HG02884 (cell line): ENCODE data around the gene BCAS3.

Experiments used
- ATAC-seq: cut with Tn5 transposase; IDR thresholded peaks from one replicate; pipeline ENCODE4 v1.9.1; 2021; ENCODE audit warnings: mild to moderate bottlenecking, moderate library complexity; ENCODE audit not compliant: unreplicated experiment

Gene BCAS3

DNA sequence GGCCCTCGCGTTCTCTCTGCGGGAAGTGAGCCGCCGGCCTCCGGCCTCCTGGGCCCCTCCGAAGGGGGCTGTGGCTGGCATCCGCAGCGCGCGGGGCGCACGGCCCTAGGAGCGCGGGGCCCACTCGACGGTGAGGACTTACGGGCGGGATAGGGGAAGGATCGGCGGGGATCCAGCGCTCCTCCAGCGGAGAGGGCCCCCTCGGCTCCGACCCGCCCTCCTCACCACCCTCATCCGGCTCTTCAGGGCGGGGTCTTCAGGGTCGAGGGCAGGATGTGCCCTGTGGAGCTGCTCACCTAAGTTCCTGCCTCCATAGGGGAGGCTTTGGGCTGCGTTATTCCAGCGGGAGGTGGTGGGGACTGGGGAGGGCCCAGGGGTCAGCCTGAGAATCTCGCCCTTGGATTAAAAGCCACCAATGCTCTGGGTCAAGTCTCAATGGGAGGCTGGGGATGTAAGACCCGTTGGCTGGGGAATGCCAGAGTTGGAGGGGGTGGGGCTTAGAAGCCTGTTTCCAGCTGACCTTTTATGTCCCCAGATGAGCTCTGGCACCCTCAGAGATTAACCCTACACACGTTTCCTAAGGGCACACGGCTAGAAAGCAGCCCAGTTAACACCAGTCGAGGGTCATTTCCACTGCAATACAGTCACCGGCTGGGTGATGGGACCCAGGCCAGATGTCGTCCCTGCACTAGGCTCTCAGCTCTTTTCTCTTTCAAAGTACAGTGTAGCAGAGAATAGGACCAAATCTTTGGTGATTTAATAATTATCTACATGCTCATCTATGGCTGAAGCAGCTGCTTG is 735.4 kb downstream of the BCAS3 start:
- ATAC-seq, result no peak

- ATAC-seq, result no peak
Measured at GRCh38 chr17:61413661-61414126, 736.0 kb downstream of the BCAS3 start.

DNA sequence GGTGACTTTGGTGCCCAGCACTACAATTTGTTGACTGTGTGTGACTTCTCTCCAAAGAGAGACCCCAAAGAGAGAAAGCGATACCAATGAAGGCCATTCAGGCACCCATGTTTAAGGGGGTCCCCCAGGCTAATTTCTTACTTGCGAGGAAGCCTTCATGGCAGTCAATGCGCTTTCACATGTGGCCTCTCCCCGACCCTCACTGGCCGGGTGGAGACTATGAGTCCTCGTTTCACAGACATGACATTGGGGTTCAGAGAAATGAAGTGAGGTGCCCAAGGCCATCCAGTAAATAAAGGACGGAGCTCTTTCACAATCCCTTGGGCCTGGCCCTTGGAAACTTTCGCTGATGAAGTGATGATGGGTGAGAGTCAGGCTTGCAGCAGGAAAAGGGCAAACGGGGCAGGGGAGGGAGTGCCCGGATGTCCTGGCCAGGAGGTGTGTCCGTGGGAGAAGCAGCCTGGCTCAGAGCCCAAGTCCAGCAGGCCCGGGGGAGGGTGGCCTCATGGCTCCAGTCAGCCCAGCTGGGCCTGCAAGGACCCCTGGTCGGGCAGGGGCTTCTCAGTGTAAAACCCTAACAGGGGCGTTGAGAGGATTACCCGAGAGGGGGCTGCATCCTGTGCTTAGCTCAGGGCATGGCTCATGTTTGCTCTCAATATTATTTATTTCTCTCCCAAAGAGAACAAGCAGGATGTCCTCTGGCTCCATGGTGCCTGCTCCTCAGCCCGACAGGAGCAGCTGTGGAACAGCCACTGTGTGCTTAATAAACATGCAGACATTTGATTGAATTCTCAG is 736.7 kb downstream of the BCAS3 start:
- ATAC-seq, result no peak

GRCh38 chr17:61414936-61415251 is 737.2 kb downstream of the BCAS3 start:
- ATAC-seq, result no peak

- ATAC-seq, result no peak
Measured at GRCh38 chr17:61415374-61416210, 737.9 kb downstream of the BCAS3 start.

DNA sequence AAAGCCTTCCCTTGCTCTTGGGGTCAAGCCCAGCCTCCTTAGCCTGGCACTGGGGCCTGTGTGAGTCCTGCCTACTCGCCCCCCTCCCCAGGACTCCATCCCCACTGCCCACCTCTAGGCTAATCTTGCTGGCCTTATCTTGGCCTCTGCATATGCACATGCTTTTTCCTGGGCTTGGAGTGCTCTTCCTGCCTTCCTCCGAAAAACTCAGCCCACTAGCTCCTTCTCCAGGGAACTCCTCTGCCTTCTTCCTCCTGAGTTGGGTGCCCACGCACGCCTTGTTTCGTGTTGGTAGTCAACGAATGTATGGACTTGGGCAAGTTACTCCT is 738.5 kb downstream of the BCAS3 start:
- no peak for ATAC-seq

GRCh38 chr17:61416540-61417363 is 739.1 kb downstream of the BCAS3 start:
- ATAC-seq, result no peak

DNA sequence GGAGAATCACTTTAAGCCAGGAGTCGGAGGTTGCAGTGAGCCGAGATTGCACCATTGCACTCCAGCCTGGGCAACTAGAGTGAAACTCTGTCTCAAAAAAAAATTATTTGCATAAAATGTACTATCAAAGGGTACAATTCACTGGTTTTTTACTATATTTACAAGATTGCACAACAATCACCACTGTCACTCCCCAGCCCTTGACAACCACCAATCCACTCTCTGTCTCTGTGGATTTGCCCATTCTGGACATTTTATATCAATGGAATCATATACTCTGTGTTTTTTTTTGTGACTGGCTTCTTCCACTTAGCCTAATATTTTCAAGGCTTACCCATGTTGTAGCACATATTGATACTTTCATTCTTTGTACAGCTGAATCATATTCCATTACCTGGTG is 740.8 kb downstream of the BCAS3 start:
- ATAC-seq, result no peak

DNA sequence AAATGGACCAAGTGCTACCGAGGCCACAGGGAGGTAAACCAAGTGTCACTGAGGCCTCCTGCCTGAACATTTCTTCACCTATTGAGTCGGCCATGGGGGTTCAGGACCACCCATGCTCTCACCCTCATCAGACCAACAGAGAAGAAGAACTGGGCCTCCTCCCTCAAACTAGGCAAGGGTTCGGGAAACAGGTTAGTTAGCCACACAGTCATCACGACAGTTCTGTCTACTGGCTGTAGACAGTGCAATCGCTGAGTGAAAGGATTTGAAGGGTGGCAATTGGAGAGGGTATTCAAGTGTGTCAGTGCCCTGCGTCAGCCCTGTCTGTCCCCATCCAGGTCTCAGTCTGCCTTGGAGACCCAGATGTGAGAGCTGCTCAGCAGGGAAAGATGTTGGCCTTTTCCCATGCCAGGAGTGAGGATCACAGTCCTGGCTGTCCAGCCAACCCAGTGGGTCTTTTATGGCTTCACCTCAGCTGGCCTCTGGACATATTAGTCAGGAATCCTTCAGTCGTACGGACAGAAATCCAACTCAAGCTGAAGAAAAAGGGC is 741.9 kb downstream of the BCAS3 start:
- no peak for ATAC-seq

- ATAC-seq, result no peak
Measured at GRCh38 chr17:61420052-61420451, 742.4 kb downstream of the BCAS3 start.

- no peak for ATAC-seq
Measured at GRCh38 chr17:61420745-61421398, 743.2 kb downstream of the BCAS3 start.

- ATAC-seq, result no peak
Measured at GRCh38 chr17:61421460-61421859, 743.8 kb downstream of the BCAS3 start.

DNA sequence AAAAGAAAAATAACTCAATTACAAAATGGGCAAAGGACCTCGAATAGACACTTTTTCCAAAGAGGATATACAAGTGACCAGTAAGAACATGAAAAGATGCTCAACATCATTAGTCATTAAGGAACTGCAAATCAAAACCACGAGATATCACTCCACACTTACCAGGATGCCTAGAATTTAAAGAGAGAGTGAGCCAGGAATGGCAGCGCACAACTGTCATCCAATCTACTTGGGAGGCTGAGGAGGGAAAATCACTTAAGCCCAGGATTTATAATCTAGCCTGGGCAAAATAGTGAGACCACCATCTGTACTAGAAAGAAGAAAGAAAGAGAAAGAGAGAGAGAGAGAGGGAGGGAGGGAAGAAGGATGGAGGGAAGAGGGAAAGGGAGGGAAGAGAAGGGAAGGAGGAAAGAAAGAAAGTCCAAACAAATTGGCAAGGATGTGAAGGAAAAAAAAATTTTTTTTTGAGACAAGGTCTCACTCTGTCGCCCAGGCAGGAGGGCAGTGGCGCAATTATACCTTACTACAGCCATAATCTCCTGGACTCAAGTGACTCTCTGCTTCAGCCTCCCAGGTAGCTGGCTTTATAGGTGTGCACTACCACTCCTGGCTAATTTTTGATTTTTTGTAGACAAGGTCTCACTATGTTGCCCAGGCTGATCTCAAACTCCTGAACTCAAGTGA is 744.6 kb downstream of the BCAS3 start:
- ATAC-seq, result no peak

- no peak for ATAC-seq
Measured at GRCh38 chr17:61422869-61423268, 745.2 kb downstream of the BCAS3 start.

DNA sequence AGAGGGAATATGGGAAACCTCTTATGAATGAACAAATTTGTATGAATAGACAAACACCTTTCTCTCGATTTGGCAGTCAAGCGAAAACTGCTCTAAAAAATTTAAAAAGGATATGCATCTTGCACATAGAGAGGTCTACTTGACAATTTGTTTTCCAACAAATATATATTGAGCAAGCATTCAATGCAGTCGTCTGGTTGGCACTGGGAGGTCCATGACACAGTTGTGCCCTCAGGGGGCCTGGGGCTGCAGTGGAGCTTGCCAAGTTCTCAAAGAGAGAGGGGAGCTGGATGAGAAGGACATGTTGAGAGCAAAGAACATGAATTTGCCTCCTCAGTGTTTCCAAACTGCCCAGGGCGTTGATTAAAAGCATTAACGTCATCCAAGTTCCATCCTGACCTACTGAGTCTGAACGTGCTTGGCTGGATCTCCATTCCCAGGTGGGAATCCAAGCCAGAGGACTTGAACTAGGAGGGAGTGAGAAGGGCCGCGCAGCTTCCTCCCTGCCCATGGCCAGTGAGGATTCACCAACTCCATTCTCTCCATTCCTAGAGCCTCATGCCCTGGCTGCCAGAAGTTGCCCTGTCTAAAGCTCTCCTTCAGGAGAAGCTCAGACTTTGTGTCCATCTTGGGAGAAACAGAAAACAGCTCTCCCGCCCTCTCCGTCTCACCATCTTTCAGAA is 746.5 kb downstream of the BCAS3 start:
- ATAC-seq, result no peak

DNA sequence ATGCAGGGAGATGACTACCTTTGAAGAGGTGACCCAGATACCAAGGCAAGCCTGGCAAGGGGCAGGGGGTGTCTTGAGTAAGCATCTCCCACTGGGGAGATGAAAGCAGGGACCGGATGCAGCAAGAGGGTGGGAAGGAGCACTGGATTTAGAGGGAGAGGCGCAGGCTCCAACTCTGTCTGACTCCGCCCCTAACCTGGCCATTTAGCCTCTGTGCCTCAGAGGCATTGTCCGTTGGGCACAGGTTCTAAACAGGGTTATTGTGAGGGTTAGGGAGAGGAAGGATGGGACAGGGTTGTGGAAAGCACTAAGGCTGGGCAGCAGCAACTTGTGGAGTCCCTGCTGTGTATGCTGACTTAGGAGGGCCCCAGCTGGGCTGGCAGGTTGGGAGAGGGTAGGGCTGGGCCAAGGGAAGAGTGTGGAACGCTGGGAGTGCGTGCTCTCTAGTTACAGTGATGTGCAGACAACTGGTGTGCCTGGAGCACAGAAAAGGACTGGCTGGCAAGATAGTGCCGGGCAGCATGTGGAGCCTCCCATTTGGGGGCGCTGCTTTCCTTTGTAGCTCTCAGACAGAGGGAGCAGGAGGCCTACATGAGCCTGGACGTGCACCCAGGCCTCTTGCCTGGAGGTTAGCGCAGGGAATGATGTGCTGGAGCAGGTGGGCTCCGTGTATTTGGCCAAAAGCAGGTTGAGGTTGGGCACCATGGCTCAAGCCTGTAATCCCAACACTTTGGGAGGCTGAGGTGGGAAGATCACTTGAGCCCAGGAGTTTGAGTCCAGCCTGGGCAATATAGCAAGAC is 748.2 kb downstream of the BCAS3 start:
- ATAC-seq, result no peak

DNA sequence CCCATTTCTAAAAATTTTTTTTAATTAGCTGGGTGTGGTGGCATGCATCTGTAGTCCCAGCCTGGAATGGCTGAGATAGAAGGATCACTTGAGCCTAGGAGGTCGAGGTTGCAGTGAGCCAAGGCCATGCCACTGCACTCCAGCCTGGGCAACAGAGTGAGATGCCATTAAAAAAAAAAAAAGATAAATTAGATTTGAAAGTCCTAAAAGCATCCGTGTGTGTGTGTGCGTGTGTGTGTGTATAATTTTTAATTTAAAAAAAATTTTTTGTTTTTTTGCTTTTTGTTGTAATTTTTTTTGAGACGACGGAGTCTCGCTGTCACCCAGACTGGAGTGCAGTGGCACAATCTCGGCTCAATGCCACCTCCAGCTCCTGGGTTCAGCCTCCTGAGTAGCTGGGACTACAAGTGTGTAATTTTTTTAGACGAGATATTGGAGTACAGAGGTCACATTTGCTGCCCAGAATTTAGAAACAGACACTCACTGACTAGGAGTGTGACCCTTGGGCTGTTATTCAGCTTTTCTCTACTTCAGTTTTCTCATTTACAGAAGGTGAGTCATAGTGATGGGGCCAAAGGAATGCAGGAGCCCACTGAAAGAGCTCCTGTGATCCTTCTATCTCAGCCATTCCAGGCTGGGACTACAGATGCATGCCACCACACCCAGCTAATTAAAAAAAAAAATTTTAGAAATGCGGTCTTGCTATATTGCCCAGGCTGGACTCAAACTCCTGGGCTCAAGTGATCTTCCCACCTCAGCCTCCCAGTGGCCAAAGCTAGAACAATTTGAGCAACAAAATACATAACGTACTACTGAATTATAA is 749.0 kb downstream of the BCAS3 start:
- ATAC-seq, result no peak
